Tibial nerve (tissue), 4 donors: Measurements from ENCODE around the gene CYP11A1.

Source experiments
- CTCF ChIP-seq, 5 experiments: fragments of 200-600 bp in 3 of 5; fragments of 450-650 bp in 2 of 5; sonication (generic) in 3 of 5; IDR thresholded peaks; one replicate each; pipeline ENCODE4 v1.5.1; 2016 to 2019; ENCODE audit warnings: antibody characterized with exemption in 5 of 5, mild to moderate bottlenecking in 3 of 5, moderate library complexity in 2 of 5
- EP300 ChIP-seq, 2 donors: sonication (generic); formaldehyde crosslinking; IDR thresholded peaks; one replicate each; pipeline ENCODE4 v1.6.1; 2017; ENCODE audit warnings: antibody characterized with exemption in 2 of 2, mild to moderate bottlenecking in 1 of 2
- POLR2A ChIP-seq, 2 donors: fragments of 450-650 bp; IDR thresholded peaks; one replicate each; pipeline ENCODE4 v1.6.1; 2017; ENCODE audit warnings: antibody characterized with exemption in 2 of 2, mild to moderate bottlenecking in 2 of 2, moderate library complexity in 2 of 2

DNA sequence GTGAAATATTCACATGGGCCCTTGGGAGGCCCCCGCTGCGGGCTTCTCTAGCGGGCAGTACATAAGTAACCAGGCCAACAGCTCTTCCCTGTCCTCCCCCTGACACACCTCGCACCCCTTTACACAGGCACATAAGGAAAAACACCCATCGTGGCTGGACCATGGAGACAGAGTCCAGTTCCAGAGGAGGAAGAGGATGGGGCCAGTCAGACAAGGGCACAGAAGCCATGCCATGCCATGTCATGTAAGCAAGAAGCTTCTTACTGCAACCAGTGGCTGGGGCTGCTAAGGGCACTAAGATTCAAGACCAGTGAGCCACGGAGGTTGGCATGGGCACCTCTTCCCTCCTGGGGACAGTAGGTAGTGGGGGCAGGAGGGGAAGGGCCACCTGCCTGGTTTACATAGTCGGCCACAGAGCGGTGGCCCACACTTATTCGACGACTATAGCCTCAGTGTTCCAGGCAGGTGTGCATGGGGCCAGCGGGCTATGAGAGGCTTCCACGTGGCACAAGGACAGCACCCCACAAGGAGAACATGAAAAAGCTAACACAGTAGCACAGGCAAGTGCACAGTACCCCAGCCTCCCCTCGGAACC is 5.7 kb upstream of the CYP11A1 start:
- TF ChIP-seq CTCF (IDR thresholded peaks at IDR 0.05), result no peak
- TF ChIP-seq EP300 (IDR thresholded peaks at IDR 0.05), result no peak
- no peak for TF ChIP-seq POLR2A (IDR thresholded peaks at IDR 0.05)
